NCI-H69 (cell line): ENCODE measurements around the gene GZMH.
"Not testable (repeated sequence)": the region's sequence is repeated elsewhere in the genome, so short reads cannot be mapped to it uniquely, and the experiment has no call there.

ENCODE experiments used
- DNase-seq: peaks from one replicate; lab custom pipeline; 2025; lab: John Stamatoyannopoulos, UW

GZMH gene, protein sequence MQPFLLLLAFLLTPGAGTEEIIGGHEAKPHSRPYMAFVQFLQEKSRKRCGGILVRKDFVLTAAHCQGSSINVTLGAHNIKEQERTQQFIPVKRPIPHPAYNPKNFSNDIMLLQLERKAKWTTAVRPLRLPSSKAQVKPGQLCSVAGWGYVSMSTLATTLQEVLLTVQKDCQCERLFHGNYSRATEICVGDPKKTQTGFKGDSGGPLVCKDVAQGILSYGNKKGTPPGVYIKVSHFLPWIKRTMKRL

DNA sequence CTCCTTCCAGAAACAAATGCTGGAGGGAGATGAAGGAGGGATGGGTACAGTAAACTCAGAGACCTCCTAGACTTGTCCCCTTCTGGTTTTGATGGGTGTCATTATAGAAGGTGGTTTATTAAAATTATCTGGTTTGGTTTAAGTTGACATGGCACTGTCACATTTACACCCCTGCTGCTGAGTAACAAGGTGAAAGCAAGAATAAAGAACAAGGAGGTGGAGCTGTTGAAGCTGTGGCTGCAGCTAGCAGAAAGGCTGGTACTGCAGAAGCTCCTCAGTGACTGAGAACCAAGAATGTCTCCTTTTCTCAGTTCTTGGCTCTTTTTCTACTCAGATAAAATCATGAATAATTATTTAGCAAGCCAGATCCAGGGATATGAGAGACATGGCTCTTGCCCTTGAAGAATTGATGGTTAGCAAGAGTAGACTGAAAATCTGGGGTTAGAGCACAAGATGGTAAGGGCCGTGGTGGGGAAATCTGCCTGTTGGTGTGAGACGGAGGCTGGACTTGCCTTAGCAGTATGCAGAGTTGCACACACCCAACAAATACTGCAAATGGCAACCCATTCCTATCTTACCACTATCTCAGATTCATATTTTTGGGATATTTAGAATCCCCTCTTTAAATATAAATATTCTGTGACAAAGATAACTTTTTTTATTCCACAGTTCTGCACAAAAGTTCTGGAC is at the start of gene GZMH:
Gene GZMH, minus strand, starts transcription at position 31 of the 690 bp plus-strand sequence. CDS start 72 bp downstream, outside the sequence.
- no peak for DNase-seq

DNA sequence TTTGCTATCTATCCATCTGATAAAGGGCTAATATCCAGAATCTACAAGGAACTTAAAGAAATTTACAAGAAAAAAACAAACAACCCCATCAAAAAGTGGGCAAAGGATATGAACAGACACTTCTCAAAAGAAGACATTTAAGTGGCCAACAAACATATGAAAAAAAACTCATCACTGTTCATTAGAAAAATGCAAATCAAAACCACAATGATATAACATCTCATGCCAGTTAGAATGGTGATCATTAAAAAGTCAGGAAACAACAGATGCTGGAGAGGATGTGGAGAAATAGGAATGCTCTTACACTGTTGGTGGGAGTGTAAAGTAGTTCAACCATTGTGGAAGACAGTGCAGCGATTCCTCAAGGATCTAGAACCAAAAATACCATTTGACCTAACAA is 38.9 kb upstream of the GZMH start:
- not testable (repeated sequence) for DNase-seq

DNA sequence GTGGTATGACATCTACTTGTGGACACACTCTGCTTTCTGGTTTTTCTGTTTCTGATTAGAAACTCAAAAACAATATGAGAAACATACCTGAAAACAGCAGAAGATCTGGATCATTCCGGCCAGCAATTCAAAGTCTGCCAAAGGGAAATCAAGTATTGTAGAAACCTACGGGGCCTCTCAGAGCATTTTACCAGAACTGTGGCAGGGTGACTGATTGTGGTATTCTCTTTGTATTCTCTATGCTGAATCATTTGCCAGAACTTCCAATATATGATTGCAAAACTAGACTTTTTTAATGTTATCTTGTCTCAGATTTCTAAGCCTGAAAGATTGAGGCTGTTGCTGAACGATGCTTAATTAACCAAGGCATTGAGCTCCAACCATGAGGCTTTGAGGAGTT is 30.4 kb upstream of the GZMH start:
- no peak for DNase-seq

DNA sequence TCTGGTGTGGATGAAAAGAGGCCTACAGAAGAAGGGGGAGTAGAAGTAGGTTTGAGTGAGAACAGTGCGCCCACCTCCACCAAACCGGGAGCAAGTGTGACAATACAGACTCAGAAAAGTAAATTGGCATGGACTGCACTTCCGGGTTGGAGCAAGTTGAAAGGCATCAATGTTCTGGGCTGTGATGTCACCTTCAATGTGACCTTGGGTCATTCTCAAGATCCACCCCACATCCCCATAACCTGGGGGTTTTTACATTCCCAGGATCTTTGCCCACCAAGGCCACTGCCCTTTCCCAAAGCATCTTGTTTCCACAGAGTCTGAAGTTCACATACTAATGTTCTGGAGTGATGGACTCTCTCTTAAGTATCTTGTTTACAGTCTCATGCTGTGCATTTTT is 29.8 kb upstream of the GZMH start:
- DNase-seq, result no peak

DNA sequence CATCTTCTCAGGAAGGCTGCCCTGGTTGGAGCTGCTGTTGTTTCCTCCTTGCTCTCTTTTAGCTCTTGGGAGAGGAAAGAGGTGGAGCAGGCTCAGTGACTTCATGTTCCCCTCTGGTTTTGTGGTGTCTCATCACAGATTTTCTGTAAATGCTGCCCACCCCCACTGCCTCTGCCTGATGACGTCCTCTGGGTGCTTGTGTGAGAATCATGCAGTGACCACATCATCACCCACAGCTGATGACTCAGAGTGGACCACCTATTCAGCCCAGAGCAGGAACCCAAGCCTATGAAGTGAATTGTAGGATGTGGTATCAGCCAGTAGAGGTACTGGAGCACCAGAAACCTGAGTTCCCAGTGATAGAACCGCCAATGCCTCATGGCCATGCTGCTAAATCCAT is 24.7 kb upstream of the GZMH start, which contains the start of gene GZMB:
Gene GZMB, minus strand, starts transcription at position 33 of the 400 bp plus-strand sequence. Its CDS starts 30 bp downstream, at position 3.
- no peak for DNase-seq

DNA sequence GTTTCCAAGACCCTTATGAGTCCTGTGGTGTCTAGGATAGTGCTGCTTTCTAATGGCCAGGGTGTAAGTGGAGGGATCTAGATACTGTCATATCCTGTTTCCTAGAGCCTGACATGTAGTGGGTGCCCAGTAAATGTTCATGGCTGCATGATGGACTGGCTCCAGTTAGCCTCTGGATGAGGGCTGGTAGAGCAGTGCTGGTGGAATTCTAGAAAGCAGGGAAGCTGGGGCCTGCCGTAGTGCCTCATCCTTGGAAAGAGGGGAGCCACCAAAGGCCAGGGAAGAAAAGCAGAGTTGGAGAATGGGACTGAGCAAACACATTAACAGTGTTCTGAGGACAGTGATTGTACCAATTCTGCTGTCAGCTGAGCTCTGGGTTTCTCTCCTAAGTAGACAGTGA is 23.9 kb upstream of the GZMH start:
- DNase-seq, result no peak

DNA sequence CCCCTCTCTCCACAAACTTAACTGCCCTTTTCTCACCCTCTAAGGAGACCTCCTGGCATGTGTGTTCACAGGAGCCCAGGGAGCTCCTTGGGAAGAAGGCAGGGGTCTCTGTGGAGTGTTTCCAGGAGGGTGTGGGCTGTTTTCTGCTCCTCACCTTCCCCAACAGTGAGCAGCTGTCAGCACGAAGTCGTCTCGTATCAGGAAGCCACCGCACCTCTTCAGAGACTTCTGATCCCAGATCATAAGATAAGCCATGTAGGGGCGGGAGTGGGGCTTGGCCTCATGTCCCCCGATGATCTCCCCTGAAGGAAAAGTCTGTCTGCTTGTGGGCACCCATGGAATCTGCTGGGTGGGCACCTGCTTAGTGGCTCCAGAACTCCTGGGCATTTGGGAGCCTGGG is 23.3 kb upstream of the GZMH start:
- DNase-seq, result no peak

DNA sequence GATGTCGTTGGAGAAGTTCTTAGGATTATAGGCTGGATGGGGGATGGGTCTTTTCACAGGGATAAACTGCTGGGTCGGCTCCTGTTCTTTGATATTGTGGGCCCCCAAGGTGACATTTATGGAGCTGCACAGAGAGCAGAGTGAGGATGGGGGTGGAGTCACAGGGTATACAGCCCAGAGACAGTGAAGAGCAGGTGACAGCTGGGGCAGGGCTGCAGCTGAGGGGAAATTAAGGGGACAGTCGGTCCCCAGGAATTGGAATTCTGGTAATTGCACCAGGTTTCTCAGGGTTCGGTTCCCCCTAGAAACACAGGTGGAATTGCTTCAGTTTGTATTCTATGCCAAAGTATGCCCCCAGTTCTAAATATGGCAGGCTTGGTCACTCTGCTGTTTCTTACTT is 22.9 kb upstream of the GZMH start:
- DNase-seq, result no peak

DNA sequence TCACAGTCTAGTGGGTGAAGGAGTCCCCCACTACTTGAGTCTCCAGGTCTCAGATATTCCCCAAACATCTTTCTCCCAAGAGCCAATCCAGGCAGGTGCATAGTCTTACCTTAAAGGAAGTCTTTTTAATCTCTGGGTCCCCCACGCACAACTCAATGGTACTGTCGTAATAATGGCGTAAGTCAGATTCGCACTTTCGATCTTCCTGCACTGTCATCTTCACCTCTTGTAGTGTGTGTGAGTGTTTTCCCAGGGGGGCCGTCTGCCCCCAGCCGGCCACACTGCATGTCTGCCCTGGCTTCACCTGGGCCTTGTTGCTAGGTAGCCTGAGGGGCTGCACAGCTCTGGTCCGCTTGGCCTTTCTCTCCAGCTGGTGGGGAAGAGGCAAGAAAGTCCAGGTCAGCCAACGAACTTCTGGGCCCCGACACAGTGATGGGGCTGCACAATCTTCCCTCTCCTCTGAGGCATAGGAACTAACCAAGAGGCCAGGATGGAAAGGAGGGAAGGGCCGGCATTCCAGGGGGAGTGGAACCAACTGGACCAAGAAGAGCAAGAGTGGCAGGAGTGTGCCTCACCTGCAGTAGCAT is 22.4 kb upstream of the GZMH start:
- no peak for DNase-seq

DNA sequence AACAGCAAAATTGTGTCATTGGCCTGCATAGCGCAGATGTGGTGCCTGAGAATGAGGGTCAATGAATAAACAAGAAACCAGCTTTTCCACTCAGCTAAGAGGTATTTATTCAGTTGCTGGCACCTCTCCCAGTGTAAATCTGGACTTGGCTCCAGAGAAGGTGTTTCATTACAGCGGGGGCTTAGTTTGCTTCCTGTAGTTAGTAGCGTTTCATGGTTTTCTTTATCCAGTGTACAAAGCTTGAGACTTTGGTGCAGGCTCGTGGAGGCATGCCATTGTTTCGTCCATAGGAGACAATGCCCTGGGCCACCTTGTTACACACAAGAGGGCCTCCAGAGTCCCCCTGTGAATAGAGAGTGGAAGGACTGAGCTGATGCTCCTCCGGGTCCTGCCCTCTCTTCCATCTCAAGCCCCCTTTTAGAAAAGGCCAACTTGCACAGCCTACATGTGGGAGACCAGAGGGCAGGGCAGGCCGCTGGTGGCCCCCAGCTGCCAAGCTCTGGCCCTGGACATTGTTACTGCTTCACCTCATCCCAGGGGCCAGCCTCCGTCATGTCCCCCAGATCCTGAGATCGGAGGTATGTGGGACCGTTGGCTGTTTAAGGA is 21.5 kb upstream of the GZMH start:
- DNase-seq, result peak; percentile 4

DNA sequence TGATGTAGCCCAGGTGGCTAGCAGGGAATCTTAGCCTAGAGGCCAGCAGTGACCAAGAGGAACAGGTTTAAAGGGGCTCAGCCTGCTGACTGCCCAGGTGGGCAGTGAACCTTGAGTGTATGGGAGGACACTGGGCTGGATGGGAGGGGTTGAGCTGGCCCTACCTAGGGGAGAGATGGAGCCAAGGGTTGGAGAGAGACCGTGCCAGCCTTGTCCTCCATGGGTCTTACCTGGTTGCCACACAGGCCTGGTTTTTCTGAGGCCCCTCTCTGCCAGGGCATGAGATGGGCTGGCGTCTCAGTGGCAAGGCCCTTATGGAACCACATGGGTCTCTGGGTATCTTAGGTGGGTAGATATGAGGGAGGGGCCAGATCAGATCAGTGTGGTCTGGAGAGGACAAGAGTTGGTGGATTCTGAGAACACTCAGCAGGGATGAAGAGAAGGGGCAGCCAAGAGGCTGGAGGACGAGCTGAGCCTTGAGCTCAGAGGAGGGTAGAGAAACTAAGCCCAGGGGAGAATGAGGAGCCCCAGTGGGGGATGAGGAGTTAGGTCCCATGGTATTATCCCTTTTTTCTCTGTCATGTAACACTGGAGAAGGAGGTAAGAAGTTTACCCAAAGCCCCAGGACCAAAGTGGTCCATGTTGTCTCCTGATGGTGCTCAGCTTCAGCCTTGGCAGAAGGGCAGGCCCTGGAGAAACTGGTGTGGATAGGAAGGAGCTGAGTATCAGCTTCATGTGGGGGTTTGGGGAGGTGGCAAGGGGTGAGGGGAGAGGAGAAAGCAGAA is 20.8 kb upstream of the GZMH start:
- no peak for DNase-seq

DNA sequence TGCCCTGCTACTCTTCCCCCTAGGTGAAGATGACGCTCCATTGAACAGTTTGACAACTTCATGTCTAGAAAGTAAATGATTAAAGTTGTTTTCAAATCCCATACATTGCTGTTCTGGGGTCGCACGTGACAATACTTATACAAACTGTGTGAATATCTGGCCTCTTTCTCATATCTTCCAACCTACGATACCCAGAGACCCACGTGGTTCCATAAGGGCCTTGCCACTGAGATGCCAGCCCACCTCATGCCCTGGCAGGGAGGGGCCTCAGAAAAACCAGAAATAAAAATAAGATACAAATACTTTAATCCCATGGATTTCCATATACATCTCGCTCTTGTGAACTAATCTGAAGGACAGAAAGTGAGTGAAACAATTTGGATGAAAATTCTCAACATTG is 20.0 kb upstream of the GZMH start:
- no peak for DNase-seq

DNA sequence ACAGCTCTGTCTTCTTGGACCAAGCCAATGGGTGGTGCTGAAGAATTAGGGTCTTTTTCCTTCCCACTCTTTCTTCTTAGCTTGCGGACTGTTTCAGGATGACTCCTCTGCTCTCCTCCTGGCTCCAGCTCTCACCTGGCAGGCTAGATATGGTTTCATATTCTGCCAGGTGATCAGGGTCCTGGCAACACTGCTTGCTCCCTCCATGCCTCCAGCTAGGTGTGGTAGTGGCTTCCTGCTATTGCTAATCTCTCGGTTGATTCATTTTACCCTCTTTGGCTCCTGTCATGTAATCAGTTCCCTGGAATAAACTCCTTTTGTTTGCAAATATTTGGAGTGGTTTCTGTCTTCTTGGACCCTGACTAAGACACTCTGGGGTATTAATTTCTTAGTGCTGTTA is 4.3 kb upstream of the GZMH start:
- no peak for DNase-seq

DNA sequence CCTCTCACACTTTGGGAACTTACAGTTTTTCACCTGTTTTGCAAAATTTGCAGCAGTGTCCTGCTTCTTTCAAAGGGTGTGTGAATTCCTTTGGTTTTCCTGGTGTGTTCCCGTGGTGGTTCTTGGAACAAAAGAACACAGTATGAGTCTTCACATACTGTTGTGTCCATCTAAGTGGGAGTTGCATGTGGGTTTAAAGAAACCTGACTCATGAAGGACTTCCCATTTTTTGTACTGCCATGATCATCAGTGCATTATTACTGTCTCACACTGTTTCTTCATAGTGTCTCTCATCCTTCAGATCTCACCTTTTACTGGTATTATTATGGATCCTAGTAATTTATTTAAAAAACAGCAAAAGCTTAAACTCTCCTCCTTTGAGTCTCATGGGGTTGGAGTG is 3.8 kb upstream of the GZMH start:
- DNase-seq, result no peak

DNA sequence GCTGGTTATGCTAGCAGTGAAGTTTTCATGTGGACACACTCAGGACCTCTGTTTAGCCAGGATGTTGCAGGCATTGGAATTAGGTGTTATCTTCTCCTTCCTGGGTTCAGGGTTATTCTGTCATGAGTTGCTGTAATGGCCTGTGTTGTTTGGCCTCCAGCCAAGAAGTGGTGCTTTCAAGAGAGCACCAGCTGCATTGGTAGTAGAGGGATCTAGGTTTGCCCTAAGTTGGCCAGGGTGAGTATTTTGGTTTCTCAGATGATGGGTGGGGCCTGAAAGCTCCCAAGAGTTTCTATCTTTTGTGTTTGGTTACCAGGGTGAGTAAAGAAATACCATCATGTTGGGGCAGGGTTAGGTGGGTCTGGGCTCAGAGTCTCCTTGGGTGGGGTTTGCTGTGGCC is 2.7 kb upstream of the GZMH start:
- peak; percentile 21 for DNase-seq

DNA sequence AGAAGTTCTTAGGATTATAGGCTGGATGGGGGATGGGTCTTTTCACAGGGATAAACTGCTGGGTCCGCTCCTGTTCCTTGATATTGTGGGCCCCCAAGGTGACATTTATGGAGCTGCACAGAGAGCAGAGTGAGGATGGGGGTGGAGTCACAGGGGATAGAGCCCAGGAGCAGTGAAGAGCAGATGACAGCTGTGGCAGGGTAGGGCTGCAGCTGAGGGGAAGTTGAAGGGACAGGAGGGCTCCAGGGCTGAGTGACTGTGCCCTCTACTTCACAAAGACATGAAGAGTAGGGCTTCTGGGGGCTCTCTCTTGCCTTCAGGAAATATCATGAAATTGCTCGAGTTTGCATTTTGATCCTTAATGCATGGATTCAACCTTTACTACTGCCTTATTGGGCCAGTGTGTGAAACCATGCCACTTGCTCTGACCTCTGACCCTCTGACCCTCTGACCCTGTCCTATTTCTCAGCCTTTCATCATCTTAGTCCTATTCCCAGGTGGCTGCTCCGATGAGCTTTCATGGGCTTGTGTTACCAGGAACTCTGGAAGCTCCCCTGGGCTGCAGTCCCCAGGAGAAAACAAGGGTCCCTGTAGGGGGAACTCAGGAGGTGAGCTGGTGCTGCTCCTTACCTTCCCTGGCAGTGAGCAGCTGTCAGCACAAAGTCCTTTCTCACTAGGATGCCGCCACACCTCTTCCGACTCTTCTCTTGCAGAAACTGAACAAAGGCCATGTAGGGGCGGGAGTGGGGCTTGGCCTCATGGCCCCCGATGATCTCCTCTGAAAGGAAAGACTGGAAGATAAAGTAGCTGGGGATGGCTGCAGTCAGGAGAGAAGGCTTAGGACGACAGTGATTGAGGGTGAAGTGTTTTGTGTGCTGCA is 1.6 kb downstream of the GZMH start:
- DNase-seq, result no peak

DNA sequence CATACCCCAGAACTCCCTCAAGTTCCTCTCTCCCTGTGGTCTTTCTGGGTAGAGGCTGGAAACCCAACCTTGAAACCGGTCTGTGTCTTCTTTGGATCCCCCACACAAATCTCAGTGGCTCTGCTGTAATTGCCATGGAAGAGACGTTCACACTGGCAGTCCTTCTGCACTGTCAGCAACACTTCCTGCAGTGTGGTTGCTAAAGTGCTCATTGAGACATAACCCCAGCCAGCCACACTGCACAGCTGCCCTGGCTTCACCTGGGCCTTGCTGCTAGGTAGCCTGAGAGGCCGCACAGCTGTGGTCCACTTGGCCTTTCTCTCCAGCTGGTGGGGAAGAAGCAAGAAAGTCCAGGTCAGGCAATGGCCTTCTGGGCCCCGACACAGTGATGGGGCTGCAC is 2.4 kb downstream of the GZMH start:
- no peak for DNase-seq

DNA sequence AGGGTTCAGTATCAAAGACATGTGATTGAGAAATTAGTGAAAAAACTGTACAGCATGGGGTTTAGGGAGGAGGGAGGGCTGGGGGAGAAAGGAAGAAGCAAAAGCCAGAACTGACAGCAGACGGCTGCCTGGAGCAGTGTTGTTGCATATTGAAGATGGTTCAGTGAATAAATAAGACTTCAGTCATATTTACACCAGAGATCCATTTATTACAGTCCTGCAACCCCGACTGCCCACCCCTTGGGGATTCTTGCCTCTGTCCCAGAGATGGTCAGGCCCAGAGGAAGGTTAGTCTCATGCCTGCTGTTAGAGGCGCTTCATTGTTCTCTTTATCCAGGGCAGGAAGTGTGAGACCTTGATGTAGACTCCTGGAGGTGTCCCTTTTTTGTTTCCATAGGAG is 3.2 kb downstream of the GZMH start:
- DNase-seq, result no peak

DNA sequence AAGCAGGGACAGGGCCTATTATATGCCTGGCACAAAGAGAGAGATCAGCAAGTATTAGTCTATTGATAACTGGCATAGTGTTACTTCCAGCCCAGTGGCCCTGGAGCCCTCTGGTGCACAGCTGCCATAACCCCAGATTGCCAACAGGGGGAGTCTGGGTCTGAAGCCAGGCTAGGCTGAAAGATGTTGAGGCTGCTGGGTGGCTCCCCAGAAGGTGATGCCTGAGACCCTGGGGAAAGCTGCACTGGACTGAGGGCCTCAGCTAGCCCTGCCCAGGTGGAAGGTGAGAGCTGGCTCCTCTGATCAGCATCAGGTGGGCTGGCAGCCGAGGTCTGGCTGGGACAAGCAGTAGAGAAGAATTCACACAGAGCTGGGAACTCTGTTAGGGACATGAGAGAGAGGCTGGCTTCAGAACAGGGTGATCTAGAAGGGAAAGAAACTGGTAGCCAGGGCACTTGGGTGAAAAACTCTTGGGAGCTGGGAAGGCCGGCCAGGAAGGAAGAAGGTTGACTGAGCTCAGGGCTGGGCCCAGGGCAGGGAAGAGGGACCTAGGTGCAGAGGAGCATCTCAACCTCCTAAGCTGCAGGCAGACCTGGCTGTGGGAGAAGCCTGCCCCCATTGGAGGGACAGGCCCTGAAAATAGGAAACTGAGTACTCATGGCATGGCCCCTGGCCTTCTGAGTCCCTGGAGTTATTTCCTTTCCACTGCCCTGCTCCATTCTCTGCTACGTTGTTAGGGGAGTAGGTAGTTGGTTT is 3.9 kb downstream of the GZMH start:
- DNase-seq, result peak; percentile 36

DNA sequence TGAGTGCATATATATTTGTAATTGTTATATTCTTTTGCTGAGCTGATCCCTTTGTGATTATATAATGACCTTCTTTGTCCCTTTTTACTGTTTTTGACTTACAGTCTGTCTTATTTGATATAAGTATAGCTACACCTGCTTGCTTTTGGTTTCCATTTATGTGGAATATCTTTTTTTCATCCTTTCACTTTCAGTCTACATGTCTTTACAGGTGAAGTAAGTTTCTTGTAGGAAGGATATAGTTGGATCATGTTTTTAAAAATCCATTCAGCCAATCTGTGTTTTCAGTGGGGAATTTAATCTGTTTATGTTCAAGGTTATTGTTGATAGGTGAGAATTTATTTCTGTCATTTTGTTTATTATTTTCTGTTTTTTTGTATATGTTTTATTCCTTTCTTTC is 12.1 kb downstream of the GZMH start:
- DNase-seq, result no peak
